Adrenal gland (tissue), 5 donors: ENCODE measurements around the gene NGRN.

Experiments
- POLR2A ChIP-seq, 2 donors: fragments of 450-650 bp; IDR thresholded peaks; one replicate each; pipeline ENCODE4 v1.6.1; 2017; ENCODE audit warnings: antibody characterized with exemption in 2 of 2, mild to moderate bottlenecking in 2 of 2, moderate library complexity in 1 of 2
- TF ChIP-seq, protein P1 (sequence below), 6 experiments: fragments of 450-650 bp in 4 of 6; fragments of 200-600 bp in 2 of 6; sonication (generic) in 1 of 6; IDR thresholded peaks; 1 replicate in 5 of 6; 2 replicates in 1 of 6; pipeline versions ENCODE4 v1.5.1 to v1.8.0; 2016 to 2021; ENCODE audit warnings: antibody characterized with exemption in 6 of 6, mild to moderate bottlenecking in 2 of 6, moderate library complexity in 1 of 6
- donor health status: DM: no; HTN: no; CAD: no.

DNA sequence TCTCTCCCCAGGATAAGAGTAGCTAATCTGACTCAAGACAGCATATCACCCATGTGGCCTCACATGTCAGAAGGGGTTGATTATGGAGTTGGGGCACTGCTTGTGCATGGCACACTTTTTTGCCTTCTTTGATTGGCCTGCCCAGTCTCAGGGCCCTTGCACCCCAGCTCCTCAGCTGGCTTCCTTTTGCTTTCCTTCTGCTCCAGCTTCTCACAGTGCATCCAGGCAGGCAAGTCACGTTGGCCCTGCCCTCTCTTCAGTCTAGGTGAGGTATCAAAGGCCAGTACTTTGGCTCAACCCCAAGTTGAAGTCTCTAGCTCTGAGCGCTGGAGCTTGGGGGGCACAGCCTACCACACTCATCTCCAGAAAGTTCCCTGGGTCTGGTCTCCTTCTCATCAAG lies 42.2 kb downstream of the NGRN start:
- TF ChIP-seq POLR2A (IDR thresholded peaks at IDR 0.05) = no peak
- TF ChIP-seq, protein P1, sequence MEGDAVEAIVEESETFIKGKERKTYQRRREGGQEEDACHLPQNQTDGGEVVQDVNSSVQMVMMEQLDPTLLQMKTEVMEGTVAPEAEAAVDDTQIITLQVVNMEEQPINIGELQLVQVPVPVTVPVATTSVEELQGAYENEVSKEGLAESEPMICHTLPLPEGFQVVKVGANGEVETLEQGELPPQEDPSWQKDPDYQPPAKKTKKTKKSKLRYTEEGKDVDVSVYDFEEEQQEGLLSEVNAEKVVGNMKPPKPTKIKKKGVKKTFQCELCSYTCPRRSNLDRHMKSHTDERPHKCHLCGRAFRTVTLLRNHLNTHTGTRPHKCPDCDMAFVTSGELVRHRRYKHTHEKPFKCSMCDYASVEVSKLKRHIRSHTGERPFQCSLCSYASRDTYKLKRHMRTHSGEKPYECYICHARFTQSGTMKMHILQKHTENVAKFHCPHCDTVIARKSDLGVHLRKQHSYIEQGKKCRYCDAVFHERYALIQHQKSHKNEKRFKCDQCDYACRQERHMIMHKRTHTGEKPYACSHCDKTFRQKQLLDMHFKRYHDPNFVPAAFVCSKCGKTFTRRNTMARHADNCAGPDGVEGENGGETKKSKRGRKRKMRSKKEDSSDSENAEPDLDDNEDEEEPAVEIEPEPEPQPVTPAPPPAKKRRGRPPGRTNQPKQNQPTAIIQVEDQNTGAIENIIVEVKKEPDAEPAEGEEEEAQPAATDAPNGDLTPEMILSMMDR (IDR thresholded peaks at IDR 0.05) = no peak
